Germinal center (tissue), 1 donor: Measurements from ENCODE around the gene E4F1.
"Not testable (repeated sequence)": the region's sequence is repeated elsewhere in the genome, so short reads cannot be mapped to it uniquely, and the experiment has no call there.

Experiments used
- DNase-seq: peaks from one replicate; pipeline ENCODE4 v3.0.0; 2012; ENCODE audit warnings: mixed read lengths, low spot score

The E4F1 gene

DNA sequence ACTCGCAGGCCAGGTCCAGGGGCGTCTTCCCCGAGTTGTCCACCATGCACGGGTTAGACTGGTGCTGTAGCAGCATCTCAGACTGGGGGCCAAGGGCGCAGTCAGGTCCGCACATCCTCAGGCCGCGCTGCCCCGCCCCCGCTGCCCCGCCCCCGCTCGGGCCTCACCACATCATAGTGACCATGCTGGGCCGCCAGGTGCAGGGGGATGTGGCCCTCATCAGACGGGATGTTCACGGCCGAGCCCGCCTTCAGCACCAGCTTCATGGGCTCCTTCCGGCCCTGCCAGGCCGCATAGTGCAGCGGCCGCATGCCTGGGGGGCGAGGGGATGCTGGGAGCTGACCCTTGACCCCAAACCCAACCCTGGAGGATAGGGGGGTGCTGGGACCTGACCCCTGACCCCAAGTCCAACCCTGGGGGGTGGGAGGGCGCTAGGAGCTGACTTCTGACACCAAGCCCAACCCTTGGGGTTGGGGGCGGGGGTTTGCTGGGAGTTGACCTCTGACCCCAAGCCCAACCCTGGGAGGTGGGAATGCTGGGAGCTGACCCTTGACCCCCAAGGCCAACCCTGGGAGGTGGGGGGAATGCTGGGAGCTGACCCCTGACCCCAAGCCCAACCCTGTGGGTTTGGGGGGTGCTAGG lies 34.0 kb upstream of the E4F1 start:
- no peak for DNase-seq

DNA sequence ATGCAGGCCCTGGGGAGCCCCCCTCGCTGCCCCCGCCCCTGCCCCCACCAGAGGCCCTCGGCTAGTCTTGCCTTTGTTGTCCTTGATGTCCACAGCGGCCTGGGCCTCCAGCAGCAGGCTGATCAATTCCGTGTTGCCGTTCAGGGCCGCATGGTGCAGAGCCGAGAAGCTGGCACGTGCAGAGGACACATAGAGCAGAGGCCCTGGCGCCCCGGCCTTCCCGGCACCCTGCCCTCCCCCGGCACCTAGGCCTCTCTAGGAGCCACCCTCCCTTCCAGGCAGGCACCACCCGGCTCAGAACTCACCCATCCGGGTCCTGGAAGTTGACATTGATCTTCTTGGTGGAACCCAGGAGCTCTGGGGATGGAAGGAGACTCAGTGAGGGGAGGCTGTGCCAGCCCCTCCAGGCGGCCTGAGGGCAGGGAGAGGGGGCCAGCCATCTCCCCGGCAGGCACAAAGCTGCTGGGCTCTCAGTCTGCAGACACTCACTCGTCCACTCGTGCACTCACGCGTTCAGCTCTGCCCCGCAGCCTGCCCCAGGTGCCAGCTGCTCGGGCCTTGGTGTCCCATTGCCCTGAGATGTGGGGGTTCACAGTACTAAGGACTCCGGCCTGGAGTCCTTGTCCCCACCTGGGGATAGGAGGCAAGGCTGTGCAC lies 33.3 kb upstream of the E4F1 start:
- no peak for DNase-seq

DNA sequence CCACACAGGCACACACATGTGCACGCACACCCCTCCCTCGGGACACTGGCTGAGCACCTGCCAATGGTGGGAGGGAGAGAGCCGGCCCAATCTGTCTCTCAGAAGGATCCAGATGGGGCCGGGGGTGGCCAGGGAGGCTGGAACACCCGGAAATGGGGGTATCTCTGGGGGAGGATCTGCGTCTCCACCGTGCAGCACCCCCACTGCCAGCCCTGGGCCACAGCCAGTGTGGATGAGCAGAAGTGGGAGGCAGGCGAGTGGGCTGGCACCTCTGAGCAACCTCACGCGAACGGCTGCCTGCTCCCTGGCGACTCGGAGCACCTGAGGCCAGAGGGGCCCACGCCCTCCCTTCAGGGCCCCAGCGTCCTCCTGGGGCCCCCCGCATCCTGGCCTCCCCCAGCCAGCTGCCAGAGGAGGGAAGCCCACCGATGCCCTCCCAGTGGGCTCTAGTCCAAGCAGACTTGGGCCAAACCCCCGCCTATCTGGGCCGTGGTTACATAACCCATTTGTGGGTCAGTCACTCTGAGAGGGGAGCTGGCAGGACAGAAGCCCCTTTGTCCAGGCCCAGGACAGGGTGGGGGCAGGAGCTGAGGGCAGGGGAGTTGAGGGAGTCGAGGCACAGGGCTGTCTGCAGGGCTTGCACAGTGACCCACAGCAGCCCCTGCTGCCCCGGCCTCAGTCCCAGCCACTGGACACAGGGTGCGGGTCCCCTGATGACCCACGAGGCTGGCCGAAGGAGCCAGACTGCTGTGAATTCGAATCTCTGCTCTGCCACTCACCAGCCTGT lies 32.5 kb upstream of the E4F1 start:
- no peak for DNase-seq

DNA sequence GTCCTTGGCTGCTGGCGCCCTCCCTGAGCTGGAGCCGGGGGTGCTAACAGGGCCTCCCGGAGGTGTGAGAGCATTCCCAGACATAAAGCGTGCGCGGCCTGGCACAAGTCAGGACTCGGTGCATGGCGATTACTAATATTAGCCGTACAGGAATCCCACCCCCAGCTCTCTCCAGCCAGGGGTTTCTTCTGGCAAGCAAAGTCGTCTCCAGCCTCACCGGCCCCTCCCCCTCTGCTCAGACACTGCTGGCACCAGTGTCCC lies 32.0 kb upstream of the E4F1 start:
- no peak for DNase-seq

DNA sequence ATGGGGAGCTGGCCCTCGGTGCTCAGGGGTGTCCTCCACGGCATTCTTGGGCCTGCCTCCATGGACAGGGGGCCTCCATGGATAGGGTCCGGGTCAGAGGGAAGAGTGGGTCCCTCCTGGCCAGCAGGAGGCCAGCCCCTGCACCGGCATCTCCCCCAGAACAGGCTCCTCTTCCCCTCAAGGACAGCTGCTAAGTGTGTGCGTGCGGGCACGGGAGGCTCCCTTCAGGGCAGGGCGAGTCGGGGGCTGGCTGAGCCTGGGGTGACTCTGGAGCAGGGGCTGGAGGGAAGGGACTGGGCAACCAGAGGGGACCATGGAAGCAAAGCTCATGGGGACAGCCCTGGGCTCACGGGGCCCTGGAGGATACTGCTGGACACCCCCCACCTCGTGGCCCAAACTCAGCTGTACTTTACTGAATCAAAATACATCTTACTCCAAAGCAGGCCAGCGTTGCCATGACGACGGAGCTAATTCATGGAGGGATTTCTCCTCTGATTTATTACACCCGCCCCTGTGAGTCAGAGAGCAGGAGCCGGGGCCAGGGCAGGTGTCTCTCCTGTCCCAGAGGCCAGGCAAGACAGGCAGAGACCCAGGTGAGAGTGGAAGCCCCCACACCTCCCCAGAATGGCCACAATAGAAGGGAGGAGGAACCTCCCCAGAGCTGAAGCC lies 29.1 kb upstream of the E4F1 start:
- no peak for DNase-seq

DNA sequence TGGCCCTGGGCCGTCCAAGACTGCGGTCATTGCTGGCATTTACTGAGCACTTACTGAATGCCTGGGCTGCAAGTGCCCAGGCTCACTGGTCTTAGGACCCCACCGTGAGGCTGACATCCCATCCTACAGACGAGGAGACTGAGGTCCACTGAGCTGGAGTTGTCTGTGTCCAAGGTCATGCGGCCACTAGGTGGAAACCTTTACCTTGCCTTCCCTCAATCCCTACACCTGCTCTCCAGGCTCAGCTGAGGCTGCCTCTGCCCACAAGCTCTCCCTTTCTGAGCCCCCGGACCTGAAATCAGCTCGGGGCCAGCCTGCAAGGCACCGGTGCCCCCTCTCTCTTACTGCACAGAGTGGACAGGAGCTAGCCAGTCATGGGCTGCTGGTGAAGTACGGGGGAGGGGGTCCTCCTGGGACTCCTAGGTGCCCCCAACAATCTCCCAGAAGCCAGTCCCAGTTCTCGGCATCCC lies 28.5 kb upstream of the E4F1 start:
- DNase-seq, result peak; percentile 50

DNA sequence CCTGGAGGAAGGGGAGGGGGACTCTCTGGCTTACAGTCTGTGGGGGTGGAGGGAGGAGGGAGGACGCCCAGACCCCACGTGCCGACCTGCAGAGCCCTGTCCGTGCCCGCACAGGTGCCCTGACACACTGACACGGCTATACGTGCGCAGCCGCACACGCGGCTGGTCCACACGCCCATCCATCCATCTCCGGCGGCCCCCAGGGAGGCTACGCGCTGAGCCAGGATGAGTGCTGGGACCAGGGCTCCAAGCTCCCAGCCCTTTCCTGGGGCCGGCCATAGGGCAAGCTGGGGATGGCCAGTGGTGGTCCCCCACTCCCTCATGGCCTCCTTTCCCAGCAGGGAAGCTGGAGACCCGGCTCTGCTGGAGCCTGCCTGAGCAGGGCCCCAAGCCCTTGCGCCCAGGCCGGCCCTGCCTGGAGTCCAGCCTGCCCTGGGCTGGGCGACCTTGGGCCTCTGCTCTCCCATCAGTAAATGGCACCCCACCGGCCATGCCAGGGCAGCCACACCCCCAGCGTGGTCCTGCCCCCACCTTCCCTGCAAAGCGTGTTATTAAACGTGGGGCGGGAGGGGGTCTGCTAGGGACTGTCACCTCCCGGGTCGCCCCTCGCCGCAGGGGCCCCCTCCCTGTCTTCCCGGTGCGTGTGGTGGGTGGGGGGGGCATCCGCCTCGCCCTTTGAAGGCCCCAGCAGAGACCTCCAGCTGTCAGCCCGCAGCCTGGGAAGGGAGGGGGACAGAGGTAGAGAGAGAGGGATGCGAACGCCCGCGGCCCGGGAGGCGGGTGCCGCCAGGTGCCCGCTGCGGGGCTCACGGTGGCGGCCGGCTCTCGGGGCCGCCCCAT lies 27.8 kb upstream of the E4F1 start:
- DNase-seq, result no peak

DNA sequence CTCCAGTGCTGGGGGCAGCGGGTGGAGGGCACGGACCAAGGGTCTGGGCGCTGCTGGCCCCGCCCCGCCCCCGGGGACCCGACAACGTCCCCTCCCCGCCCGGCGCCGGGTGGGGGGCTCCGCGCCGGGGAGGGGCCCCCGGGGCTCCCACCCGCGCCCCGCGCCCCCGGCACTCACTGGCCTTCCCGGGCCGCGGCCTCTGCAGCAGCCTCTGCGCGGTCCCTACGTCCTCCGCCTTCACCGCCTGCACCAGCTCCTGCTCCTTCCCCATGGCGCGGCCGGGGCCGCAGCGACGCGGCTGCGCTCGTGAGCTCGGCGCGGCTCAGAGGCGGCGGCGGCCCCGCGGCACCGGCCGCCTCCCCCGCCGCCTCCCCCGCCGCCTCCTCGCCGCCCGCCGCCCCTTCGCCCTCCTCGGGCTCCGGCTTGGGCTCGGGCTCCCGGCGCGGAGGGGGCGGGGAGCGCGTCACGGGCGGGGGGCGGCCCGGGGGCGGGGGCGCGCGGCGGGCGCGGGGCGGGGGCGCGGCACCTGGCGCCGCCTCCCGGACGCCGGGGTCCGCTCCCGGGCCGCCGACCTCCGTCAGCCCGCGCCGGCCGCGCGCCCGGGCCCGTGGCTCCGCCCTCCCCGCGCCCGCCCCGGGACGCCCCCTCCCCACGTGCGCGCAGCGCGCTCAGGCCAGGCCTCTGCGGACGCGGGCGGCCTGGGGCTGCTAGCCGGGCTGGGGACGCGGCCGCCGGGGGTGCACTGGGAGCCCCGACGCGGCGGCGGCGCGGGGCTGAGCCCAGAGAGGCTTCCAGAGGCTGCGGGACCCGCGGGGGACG lies 27.0 kb upstream of the E4F1 start, which contains the start of gene CASKIN1:
Gene CASKIN1 (minus strand): TSS at position 444 of the 819 bp plus-strand sequence. CDS start 173 bp downstream, at position 271.
- DNase-seq, result peak; percentile 44

DNA sequence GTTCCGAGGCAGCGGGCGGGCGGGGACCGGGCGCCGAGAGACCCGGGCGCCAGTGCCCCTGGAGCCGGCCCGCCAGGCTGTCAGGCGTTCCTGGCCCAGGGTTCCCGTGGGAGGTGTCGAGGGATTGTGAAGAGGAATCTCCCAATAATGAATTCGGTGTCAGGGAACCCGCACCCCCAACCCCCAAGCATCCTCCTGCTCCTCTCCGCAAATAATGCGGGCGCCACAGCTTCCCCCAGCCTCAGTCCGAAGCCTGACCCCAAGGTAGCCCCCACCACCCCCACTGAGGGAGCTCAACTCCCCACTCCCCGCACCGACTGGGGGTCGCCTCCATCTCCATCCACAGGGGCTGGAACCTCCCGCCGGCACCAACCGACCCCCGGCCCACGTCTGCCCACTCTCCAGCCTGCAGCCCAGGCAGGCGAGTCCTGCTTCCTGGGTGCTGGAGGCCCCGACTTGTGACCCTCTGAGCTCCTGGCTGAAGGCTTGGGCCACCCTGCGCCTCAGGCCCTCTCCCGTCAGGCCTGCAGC lies 26.3 kb upstream of the E4F1 start:
- DNase-seq, result no peak

DNA sequence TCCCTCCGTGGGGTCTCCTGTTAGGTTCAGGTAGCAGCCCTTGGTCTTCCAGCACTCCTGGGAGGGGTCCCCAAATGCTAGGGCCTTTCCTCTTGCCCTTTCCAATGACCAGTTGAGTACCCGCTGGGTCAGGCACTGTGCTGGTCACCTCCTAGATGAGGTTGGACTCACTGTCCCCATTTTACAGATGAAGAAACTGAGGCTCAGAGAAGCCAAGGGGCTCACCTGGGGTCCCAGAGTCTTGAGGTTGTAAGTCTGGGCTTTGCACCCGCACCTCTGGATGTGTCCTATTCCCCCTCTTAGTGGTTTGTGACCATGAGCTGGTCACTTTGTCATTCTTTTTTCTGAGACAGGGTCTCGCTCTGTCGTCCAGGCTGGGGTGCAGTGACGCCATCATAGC lies 25.6 kb upstream of the E4F1 start:
- no peak for DNase-seq

DNA sequence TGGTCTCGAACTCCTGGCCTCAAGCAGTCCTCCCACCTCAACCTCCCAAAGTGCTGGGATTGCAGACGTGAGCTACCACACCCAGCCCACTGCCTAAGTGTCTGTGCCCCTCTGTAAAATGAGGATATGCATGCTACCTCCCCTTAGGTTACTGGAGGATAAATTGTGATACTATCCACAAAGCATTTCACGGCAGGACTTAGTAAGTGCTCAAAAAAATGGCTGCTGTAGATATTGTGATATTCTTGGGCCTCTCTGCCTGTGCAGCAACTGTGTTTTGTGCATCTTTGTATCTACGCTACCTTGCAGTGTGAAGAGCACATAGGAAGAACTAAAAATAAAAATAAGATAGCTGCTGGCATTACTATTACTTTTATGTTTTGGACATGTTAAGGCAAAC lies 25.1 kb upstream of the E4F1 start:
- DNase-seq, result no peak

DNA sequence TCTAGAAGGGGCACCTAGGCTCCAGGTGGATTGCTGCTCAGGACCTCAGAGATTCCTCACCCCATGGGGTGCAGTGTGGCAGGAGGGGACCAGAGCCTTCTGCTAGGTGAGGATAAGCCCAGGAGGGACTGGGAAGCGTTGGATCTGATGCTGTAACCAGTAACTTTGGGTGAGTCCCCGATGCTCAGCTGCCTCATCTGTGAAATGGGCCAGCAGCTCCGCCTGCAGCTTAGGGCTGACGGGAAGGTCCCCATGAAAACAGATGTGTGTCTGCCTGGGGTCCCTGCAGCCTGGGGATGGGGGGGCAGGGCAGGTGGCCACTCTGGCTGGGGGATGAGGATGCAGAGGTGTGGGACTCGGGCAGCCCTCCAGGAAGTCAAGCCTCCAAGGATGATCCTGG lies 24.3 kb upstream of the E4F1 start:
- DNase-seq, result no peak

DNA sequence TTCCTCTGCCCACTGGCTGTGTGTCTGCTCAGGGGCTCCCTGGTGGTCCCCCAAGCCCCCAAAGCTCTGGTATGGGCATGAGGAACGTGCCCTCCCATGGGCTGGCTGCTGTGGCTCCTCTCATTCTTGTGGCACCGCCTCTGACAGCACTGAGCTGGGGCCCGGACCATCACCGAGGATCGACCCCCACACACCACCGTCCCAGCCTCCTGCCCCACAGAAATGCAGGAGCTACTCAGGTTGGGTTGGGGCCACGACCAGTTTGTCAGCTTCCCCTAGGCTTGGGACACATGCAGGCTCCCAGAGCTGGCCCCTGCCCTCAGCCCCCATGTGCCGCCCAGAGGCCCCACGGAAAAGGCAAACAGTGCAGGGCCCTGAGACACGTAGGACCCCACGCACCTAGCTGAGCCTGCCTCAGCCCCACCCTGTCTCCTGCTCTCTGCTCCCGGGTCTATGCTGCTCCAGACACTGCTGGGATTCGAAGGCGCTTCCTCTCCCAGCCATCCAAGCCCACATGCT lies 23.7 kb upstream of the E4F1 start:
- no peak for DNase-seq

DNA sequence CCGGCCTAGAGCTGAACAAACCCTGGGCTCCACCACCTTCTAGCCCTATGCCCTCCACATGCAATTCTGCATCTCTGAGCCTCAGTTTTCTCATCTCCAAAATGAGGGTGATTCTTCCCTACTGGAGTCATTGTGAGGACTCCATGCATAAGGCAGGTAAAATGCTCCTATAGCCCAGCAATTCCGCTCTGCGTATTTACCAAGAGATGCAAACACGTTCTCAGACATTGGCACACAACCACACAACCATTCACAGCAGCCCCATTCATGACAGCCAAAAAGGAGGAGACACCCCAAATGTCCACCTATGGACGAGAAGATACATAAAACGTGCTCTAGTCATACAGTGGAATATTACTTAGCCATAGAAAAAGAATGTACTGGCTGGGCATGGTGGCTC lies 23.1 kb upstream of the E4F1 start:
- DNase-seq, result no peak

DNA sequence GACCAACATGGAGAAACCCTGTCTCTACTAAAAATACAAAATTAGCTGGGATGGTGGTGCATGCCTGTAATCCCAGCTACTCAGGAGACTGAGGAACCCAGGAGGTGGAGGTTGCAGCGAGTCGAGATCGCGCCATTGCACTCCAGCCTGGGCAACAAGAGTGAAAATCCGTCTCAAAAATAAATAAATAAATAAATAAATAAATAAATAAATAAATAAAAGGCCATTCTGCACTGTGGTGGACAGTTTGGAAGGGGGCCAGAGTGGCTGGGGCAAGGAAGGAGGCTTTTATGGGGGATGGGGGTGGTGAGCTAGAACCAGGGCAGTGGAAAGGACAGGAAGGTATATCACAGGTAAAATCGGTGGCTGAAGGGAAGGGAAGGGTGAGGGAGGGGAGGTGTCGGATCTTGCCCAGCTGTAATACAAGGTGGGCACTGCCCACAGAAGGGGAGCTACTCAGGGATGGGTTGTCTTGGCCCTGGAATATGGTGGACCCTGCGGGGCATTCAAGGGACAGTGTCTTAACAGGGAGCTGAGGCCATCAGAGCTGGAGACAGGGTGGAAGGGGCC lies 20.2 kb upstream of the E4F1 start:
- DNase-seq, result not testable (repeated sequence)

DNA sequence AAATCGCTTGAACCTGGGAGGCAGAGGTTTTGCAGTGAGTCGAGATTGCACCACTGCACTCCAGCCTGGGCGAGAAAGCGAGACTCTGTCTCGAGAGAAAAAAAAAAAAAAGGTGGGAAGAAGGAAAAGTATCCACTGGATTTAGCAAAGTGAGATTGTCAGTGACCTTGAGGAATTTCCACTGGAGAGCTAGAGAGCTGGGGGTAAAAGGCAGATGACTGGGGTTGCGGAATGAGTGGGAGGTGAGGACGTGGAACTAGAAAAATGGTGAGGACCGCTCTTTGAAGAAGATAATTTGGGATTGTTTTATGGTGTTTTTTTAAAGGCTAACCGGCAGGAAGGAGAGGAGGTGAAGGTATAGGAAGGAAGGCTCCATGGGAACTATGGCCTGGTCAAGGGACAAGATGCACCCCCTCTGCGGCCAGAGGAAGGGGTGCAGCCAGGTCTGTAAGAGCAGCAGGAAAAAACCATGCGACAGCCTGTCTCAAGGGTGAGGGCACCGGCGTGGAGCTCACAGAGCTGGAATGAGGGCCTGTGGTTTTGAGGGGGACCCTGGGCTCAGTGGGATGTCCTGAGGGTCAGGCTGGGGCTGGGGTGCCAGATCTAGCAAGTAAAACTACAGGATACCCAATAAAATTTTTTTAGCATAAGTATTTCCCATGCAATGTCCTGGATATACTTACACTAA lies 18.8 kb upstream of the E4F1 start:
- no peak for DNase-seq

DNA sequence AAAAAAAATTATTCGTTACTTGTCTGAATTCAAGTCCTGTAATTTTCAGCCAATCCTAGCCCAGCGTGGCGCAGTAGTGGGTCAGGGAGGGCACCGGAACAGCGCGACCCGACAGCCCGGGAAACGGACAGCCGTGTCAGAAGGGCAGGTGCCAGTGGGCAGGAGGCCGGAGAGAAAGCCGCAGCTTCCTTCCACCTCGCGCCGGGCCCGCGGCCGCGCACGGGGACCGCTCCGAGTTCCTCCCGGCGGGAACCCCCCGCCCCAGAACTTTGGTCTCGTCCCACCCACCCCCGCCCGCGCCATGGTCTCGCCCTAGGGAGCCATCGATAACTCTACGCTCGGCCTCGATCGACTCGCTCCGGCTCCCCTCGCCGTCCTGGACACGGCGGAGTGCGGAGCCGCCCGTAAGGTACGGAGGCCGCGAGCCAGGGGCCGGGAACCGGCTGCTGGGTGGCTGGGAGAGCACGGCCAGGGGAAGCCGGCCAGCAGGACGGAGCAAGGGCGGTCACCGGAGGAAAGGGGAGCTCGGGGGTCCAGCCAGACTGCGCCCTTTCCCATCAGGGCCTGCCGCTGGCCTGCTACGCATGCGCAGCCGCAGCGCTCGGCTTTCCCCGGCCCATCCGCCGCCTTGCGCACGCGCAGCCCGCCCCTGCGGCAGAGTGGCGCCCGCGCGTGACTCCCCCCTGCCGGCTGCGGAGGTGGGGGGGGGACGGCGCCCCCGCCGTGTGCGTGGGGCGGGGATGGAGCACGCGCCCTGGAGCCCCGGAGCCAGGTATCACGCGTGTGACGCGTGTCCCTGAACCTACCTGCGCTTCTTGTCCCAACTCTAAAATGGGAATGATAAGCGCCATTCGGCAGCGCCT lies 18.1 kb upstream of the E4F1 start, which contains the start of gene MLST8:
Gene MLST8 (plus strand): TSS at position 351 of the 863 bp plus-strand sequence. CDS start 632 bp downstream, outside the sequence.
- peak; percentile 98 for DNase-seq

DNA sequence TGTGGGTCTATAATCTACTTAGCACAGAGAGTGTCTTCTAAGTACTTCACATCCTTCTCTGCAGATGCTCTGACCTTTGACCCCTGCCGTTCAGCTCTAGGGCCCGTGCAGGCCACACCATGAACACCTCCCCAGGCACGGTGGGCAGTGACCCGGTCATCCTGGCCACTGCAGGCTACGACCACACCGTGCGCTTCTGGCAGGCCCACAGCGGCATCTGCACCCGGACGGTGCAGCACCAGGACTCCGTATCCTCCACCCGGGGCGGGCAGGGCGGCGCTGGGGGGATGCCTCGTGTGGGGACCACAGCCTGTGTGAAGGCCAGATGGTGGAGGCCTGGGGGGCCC lies 17.5 kb upstream of the E4F1 start:
- DNase-seq, result no peak

DNA sequence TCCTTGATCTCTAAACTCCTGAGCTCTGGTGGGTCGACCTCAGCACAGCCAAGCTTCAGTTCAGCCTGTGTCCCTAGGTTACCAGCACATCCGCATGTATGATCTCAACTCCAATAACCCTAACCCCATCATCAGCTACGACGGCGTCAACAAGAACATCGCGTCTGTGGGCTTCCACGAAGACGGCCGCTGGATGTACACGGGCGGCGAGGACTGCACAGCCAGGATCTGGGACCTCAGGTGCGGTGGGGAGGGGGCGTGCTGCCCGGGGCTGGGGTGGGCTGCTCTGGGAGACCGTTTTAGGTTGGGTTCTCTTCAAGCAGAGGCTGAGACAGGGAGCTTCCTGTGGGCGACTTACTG lies 17.0 kb upstream of the E4F1 start:
- no peak for DNase-seq
